ENCODE data around the gene DDHD1.

DNA sequence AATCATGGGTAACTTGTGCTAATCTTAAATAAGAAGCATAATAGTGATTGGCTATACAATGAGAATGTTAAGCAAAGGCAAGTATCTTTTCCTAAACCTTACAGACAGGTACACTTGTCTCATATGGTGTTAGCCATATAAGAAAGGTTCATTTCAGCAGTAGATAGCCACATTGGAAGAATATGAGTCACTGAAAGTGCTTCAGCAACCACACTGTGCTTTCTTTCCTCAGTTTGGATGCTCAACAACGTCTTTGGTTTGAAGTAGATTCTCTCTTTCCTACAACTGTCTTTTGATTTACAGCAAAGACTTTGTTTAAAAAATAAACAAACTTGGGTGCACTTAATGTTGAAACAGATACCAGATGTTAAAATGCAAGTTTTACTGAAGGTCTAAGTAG lies 8.9 kb downstream of the DDHD1 start:
- TF ChIP-seq, protein P1, sequence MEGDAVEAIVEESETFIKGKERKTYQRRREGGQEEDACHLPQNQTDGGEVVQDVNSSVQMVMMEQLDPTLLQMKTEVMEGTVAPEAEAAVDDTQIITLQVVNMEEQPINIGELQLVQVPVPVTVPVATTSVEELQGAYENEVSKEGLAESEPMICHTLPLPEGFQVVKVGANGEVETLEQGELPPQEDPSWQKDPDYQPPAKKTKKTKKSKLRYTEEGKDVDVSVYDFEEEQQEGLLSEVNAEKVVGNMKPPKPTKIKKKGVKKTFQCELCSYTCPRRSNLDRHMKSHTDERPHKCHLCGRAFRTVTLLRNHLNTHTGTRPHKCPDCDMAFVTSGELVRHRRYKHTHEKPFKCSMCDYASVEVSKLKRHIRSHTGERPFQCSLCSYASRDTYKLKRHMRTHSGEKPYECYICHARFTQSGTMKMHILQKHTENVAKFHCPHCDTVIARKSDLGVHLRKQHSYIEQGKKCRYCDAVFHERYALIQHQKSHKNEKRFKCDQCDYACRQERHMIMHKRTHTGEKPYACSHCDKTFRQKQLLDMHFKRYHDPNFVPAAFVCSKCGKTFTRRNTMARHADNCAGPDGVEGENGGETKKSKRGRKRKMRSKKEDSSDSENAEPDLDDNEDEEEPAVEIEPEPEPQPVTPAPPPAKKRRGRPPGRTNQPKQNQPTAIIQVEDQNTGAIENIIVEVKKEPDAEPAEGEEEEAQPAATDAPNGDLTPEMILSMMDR (IDR thresholded peaks at IDR 0.05; ENCODE audit: insufficient read depth, low read length), result no peak
- no peak for TF ChIP-seq POLR2AphosphoS5 (IDR thresholded peaks at IDR 0.05; ENCODE audit: low read depth)
- TF ChIP-seq SPI1 (IDR thresholded peaks at IDR 0.05; ENCODE audit: borderline replicate concordance, low read depth), result no peak
- TF ChIP-seq REST (IDR thresholded peaks at IDR 0.05; ENCODE audit: insufficient replicate concordance, low read depth), result no peak
- TF ChIP-seq GABPA (IDR thresholded peaks at IDR 0.05; ENCODE audit: low read depth), result no peak

All from HL-60 (cell line).